Measurements from ENCODE around the gene RTP5. TPM values are rescaled to one million over a fixed set of nuclear protein-coding genes. Genes with fewer than 3 reads are reported as not detected.

Gene RTP5
- total RNA-seq, 1 donor from 2014 or later, result not detected

DNA sequence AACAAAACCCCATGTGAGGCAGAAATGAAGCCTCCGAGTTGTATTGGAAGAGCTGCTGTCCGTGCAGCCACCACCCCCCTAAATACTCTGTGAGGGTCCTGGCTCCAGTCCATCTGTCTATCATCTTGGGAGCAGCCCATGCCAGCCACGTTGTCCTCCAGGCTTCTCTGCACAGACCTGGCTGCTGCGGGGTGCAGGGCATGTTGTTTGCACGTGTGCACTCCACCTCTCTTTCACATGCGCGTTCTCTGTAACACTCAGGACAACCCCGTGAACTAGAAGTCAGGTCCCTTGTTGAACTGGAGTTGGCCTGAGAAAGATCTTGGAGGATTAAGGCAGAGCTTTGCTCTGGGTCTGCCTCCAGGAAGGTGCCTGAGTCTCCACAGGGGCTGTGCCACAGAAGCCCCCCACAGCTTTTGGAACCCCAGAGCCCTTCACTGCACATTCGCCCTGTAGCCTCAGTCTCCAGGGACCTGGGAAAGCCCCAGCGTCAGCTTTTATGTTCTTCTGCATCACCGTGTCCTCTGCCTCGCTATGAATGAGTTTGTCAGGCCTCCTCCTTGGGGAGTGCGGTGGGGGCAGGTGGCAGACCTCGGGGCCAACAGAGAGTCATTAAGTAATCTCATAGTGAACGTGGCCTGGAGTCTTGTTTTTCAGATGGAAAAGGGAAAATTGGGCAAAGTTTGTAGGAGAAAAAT is 16.6 kb downstream of the RTP5 start:
- no peak for DNase-seq (ENCODE audit: low spot score)

DNA sequence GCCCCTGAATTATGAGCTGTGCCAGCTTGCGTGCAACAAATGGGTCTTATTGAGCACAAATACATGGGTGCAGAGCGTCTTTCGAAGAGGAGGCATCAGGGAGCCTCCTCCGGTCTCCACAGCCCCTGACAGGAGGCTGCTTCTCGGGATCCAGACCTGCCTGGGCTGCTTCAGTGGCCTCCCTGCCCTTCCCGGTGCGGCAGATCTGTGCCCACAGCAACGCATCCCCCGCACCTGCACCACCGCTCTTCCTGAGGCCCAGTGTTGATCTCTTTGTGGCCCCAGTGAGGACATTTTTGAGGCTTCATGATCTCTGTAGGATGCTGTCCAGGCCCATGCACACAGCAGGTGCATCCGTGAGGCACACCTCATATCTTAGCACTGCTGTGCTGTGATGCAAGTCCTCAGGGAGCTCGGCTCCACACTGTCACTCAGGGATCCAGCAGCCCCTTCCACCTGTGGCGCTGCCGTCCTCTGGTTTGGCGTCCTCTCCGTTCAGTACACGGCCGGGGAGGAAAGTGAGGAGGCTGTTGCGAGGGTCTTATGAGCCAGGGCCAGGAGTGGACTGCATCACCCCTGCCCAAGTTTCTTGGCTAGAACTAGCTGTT is 17.4 kb downstream of the RTP5 start:
- no peak for DNase-seq (ENCODE audit: low spot score)

DNA sequence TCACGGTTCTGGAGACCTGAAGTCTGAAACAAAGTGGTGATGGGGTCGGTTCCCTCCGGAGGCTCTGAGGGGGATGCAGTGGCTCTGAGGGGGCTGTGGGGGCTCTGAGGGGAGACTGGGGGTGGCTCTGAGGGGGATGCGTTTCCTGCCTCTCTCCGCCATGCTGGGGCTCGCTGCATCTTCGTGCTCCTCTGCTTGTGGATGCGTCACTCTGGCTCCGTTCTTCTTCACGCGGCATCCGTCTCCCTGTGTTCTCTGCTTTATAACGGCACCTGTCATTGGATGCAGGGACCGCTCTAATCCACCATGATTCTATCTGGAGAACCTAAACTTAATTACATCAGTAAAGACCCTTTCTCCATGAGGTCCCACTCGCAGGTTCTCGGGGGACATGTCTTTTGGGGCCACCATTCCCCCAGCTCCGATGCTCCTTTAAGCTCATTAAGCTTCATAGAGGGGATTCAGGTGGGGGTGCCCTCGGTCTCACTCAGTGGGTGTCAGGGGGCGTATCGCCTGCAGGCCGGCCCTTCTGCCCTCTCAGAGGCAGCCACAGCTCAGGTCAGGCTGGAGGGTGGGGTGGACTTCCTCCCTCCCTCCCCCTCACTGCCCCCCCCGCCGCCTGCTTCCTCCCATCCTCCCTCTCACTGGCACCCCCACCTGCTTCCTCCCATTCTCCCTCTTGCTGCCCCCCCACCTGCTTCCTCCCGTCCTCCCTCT is 18.4 kb downstream of the RTP5 start:
- no peak for DNase-seq (ENCODE audit: low spot score)

- DNase-seq (ENCODE audit: low spot score), result no peak
Measured at GRCh38 chr2:241888641-241889040, 19.1 kb downstream of the RTP5 start.

- DNase-seq (ENCODE audit: low spot score), result no peak
Measured at GRCh38 chr2:241890524-241891235, 21.2 kb downstream of the RTP5 start.

DNA sequence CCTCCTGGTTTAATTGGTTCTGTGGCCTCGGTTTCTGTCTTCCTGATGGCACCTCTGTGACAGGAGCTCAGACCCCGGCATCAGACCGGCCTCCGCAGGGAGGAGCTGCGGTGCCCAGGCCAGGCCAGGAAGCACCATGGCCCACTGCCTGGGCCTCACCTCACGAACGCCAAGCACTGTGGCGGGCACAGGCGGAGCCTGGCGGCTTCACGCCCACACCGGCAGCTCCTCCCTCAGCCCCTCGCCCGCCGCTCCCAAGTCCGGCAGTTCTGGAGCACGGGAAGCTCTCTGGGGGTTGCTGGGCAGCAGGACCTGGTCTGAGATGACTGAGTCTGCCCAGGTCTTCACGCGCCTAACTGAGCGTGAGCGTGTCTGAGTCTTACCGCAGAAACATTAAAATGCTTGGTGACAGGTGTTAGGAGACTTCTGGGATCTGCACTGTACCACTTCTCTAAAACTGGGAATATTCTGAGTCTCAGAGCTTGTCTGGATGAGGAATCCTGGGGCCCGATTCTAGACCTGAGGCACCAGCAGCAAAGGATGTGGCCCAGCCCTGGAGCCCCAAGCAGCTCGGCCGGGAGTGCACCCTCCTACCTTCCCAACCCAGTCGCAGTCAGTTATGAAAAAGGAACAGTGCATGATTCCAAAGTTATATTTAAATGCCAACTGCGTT is 21.9 kb downstream of the RTP5 start:
- no peak for DNase-seq (ENCODE audit: low spot score)

DNA sequence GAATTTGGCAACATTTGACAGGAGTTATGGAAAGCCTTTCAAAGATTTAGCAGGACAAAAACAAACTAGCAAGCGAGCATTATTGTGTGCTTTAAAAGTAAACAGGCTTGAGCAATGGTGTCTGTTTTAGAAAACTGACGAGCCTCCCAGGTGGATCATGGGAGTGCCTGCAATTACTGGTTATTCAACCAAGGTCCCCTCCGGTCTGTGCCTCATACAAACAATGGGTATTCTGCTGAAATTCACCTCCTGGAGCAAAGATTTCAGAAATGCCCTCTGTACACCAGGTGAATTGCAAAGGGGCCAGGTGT is 22.4 kb downstream of the RTP5 start:
- DNase-seq (ENCODE audit: low spot score), result no peak

DNA sequence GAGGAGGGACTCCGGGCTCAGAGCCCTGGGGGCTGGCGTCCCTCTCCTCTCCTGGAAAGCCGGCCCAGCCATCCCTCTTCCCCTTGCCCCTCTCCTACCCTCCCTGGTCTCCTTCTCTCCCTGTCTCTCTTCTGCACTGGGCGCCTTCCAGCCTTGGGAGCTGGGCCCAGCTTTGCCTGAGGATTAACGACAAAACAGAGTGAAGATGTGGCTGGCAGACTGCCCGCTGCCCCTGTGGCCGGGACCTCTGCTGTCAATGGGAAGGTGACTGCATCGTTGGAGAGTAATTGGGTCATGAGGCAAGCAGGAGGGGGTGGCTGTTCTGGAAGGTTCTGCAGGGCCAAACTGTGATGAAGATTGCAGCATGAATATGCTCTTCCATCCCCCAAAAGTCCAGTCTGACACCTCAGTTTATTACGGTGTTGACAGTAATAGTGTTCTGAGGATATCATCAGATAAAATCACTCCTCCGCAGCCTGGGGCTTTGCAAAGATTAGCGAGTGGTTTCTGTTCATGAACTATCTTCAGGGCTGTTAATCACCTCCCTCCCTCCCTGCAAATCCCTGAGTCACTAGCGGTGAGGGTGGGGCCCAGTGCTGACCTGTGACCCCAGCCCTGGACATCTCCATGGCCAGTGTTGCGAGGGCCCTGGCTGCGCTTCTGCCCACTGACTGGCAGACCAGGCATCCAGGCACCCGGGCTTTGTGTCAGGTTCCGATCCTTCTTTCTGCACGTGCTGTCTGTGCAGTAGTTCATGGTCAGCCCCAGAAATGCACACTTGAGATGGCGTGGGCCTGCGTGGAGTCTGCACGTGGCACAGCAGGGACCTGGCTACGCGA is 23.0 kb downstream of the RTP5 start:
- no peak for DNase-seq (ENCODE audit: low spot score)

DNA sequence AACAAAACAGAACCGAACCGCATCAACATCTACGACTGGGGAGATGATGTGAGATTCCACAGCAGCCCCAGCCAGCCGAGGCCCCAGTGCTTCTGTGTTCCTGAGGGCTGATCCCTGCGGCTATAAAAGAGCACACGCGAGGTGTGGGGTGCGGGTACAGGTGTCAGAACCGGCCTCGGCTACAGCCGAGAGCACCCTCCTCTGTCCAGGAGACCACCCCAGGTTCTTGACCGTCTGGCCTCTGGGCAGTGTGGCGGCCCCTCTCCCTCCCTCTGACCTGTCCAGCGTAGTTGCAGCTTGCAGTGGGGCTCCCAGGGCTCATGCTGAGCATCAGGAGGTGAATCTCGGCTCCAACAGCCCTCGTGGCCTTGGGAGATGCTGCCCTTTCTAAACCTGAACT is 23.7 kb downstream of the RTP5 start:
- DNase-seq (ENCODE audit: low spot score), result peak; percentile 85

DNA sequence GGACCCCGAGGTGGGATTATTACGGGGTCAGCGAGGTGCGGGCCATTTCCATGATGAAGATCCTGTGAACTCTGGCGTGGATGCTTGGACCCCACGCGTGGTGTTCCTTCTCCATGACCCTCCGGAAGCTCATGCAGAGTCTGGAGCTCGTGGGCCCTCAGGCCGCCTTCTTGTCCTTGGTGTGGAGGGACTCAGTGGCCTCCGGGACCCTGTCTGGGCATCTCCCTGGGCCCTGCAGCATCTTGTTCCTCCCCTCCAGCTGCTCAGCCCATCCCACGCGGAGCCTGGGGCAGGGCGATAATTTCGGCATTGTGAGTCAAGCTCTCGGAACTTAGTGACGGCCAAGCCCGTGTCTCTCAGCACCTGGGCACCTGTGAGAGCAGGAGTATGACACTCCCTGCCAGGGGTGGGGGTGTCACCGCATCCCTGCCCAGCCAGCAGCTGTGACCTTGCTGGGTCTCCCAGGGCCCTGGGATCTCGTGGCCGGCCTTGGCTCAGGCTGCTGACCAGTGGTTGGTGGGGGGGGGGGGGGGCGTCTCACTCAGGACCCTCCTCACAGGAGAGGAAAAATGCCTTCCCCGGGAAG is 24.6 kb downstream of the RTP5 start:
- DNase-seq (ENCODE audit: low spot score), result peak; percentile 76

DNA sequence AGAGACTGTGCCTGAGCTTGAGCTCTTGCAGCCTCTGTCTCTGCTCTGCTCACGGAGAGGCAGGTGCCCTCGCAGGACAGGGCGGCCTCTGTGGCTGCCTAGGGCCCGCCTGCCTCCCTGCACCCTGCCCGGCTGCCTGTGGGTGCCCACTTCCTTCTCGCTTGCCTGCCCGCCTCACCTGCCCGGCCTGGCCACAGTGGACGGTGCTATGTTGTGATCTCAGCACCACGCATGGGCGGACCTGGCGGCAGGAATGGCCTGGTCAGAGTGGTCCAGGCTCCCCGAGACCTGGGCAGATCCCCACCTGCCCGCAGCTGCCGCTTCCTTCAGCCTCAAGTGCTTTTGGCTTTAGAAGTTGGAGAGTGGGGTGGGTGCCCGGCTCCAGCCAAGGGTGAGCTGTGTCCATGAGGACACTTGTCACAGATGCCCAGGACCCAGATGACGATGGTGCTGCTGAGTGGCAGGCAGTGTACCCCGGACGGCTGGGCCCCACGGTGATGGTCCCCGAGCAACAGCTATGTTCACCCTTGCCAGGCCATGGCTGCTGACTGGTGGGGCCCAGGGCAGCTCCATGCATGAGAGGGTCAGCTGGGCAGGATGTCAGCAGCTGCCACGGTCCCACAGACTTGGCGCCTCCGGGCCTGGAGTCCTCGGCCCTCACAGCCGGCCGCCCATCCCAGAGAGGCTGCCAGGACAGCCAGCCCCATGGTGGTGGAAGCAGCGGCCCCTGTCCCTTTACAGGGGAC is 25.3 kb downstream of the RTP5 start:
- DNase-seq (ENCODE audit: low spot score), result peak; percentile 87

DNA sequence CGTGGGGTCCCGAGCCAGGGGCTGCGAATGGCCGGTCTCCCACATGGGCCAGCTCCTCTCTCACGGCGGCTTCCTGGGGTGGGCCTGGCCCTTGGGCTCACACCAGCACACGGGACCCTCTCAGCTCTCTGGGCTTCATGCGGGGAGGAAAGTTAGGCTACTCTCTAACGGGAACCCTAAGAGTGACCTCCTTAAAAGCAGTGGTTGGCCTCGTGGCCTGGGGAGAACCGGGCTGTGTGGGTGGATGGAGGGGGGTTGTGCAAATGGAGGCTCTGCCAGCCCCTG is 25.8 kb downstream of the RTP5 start:
- no peak for DNase-seq (ENCODE audit: low spot score)

DNA sequence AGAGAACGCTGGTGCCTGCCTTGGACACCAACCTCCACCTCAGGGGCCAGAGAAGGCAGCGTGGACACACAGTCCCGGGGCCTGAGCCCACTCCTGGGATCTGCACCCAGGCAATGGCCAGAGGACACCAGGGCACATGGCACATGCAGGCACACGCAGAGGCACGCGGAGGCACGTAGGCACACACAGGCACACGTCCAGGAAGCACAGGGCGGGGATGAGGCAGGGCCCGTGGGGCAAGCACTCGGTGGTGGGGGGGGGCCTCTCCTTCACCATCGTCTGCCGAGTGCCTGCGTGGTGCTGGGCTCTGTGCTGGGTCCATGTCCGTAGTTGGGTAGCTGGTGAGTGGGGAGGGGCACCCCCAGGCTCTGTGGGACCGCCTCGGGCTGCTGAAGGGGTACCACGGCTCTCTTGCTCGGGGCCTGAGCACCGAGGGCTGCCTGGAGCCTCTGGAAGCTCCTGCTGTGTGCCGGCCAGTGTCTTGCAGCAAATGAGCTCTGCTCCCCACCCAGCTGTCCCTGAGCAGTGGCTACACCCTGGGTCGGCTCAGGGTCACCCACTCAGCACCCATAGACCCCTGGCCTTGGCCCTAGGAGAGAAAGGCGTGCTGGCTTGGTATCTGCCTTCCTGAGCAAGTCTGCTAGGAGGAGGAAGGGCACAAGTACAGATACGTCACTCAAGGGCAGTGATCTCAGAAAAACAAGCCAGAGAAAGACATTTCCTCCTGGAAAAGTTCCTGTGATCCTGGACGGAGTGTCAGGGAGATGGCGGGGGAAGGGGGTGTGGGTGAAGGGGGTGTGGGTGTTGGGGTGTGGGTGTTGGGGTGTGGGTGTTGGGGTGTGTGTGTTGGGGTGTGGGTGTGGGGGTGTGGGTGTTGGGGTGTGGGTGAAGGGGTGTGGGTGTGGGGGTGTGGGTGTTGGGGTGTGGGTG is 26.4 kb downstream of the RTP5 start:
- peak; percentile 83 for DNase-seq (ENCODE audit: low spot score)

GRCh38 chr2:241896746-241897201 is 27.2 kb downstream of the RTP5 start:
- no peak for DNase-seq (ENCODE audit: low spot score)

DNA sequence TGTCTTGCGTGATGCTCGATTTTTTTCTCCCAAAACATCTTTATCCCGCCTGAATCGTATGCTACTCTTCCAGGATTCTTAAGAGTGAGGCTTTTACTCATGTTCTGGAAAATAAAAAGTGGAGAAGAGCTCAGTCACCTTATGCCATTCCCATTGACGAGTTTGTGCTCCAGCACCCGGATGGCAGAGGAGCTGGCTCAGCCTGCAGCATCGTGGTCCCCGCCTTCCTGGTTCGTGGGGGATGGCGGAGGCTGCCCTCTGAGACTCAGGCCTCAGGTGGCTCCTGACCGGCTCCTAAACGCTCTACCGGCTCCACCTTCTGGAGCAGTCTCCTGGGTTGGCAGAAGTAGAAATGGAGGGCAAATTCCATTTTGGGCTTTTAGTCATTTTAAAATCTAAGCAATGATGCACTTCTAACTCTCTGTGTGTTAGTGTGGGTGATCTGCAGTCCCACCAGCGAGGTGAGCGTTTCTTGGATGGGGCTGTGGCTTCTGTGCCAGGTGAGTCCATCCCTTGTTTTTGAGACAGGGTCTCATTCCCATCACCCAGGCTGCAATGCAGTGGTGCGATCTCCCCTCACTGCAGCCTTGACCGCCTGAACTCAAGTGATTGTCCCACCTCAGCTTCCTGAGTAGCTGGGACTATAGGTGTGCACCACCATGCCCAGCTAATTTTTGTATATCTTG is 27.8 kb downstream of the RTP5 start:
- peak; percentile 41 for DNase-seq (ENCODE audit: low spot score)

- peak; percentile 65 for DNase-seq (ENCODE audit: low spot score)
Measured at GRCh38 chr2:241898463-241899270, 29.1 kb downstream of the RTP5 start.

Measured in mesenteric fat pad (tissue), 1 donor.